ENCODE data around the gene SEC31B. TPM values are rescaled to one million over a fixed set of nuclear protein-coding genes. Genes with fewer than 3 reads are reported as not detected.

SEC31B gene
- total and polyA plus RNA-seq, 12 donors = 2.8 to 85.1 (median 8.3) TPM

DNA sequence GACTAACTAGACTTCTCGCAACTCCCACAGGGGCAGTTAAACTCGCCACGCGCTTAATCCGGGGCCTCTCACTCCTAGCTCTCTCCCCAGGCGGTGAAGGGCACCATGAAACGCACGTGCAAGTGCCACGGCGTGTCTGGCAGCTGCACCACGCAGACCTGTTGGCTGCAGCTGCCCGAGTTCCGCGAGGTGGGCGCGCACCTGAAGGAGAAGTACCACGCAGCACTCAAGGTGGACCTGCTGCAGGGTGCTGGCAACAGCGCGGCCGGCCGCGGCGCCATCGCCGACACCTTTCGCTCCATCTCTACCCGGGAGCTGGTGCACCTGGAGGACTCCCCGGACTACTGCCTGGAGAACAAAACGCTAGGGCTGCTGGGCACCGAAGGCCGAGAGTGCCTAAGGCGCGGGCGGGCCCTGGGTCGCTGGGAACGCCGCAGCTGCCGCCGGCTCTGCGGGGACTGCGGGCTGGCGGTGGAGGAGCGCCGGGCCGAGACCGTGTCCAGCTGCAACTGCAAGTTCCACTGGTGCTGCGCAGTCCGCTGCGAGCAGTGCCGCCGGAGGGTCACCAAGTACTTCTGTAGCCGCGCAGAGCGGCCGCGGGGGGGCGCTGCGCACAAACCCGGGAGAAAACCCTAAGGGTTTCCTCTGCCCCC lies 37.4 kb downstream of the SEC31B start:
- Histone ChIP-seq H3K4me3 (peak overlapping the region in 2 of 4 donors; percentile 20 to 44), H3K27me3 (peaks cover 22% of the 10 kb centered on the region), H3K36me3 (replicated peaks in 1 of 2) (peaks cover 0 to 3% of the 10 kb centered on the region in 2 donors), H3K4me1 (replicated peaks in 1 of 2) (peaks cover 8 to 13% of the 10 kb centered on the region in 2 donors), H3K27ac (no peak overlapping the region), H3K9me3 (replicated peaks in 1 of 3) (no peaks in the 10 kb centered on the region)
- peak; percentile 70 to 87 (median 82) for DNase-seq
- WGBS, 4 donors = 0 to 1% (median 0%) methylated on average over 27 to 59 of the region's 59 CpGs
- peak in 1 of 2 donors; percentile 43 for TF ChIP-seq POLR2A (IDR thresholded peaks at IDR 0.05)
- TF ChIP-seq, protein P1, sequence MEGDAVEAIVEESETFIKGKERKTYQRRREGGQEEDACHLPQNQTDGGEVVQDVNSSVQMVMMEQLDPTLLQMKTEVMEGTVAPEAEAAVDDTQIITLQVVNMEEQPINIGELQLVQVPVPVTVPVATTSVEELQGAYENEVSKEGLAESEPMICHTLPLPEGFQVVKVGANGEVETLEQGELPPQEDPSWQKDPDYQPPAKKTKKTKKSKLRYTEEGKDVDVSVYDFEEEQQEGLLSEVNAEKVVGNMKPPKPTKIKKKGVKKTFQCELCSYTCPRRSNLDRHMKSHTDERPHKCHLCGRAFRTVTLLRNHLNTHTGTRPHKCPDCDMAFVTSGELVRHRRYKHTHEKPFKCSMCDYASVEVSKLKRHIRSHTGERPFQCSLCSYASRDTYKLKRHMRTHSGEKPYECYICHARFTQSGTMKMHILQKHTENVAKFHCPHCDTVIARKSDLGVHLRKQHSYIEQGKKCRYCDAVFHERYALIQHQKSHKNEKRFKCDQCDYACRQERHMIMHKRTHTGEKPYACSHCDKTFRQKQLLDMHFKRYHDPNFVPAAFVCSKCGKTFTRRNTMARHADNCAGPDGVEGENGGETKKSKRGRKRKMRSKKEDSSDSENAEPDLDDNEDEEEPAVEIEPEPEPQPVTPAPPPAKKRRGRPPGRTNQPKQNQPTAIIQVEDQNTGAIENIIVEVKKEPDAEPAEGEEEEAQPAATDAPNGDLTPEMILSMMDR (IDR thresholded peaks at IDR 0.05) = peak; percentile 39 to 87 (median 66)
- intact Hi-C loops (cut with DNase I) = loop anchor here in 1 of 2 donors (5.0 kb wide), 1 partner anchor 35 kb away; the partner anchor contains the start of gene SEC31B

DNA sequence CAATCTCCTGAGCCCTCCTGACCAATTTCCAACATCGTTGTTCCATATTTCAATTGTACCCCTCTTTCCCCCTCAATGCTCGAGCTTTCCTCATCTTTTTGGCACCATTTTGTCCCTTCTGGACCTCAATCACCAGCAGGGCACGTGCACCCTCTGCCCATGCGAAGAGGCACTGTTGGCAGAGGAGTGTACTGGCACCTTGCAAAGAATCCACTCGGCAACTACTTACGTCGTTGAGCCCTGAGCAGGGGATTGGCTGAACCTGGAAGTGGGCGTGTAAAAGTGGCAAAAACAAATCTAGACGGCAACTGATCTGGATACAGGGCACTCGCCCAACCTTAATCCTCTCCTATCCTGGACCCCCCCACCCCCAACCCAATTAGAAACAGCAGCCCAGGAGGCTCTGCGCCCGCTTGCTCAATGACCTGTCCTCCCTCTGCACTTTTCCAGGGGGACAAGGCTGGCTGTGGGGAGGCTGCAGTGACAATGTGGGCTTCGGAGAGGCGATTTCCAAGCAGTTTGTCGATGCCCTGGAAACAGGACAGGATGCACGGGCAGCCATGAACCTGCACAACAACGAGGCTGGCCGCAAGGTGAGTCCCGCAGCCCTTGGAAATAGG lies 38.1 kb downstream of the SEC31B start:
- Histone ChIP-seq H3K27me3 (peaks cover 22% of the 10 kb centered on the region), H3K4me1 (replicated peaks in 1 of 2) (peaks cover 8 to 13% of the 10 kb centered on the region in 2 donors), H3K9me3 (replicated peaks in 1 of 3) (no peaks in the 10 kb centered on the region), H3K4me3 (peak overlapping the region in 1 of 4 donors; percentile 44), H3K36me3 (replicated peaks in 1 of 2) (no peaks in the 10 kb centered on the region), H3K27ac (no peak overlapping the region)
- peak; percentile 77 to 98 (median 88) for DNase-seq
- TF ChIP-seq POLR2A (IDR thresholded peaks at IDR 0.05) = no peak
- TF ChIP-seq, protein P1 (IDR thresholded peaks at IDR 0.05) = no peak
- 1 to 2% (median 2%) methylated on average over 14 to 19 of the region's 19 CpGs for WGBS, 4 donors
- intact Hi-C loops (cut with DNase I) = loop anchor here in 1 of 2 donors (5.0 kb wide), 1 partner anchor 36 kb away; the partner anchor contains the start of gene SEC31B

DNA sequence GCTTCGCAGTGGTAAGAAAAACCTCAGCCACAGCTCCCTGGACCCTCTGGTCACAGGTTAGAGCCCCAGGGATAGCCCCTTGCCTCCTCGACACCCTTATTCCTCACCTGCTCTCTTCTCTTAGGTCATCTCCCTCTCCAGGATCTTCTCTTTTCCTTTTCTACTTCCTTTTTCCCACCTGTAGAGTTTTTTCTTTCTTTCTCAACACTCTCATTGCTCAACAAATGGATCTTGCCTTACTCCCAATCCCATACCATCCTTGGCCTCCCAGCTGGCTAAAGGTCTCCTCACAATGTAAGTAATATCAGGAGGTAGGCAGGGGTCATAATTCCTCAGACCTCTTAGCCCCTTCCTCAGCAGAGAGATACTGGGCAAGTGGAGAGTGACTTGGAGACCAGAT lies 39.7 kb downstream of the SEC31B start:
- no peak overlapping the region for H3K27ac ChIP-seq
- H3K36me3 ChIP-seq (replicated peaks in 1 of 2) = no peaks in the 10 kb centered on the region
- peaks cover 8 to 13% of the 10 kb centered on the region in 2 donors for H3K4me1 ChIP-seq (replicated peaks in 1 of 2)
- DNase-seq = no peak
- 67 to 79% (median 74%) methylated on average over 2 of the region's 2 CpGs for WGBS, 4 donors
- TF ChIP-seq POLR2A (IDR thresholded peaks at IDR 0.05) = no peak
- TF ChIP-seq, protein P1 (IDR thresholded peaks at IDR 0.05) = no peak
- intact Hi-C loops (cut with DNase I) = loop anchor here in 1 of 2 donors (5.0 kb wide), 1 partner anchor 37 kb away; the partner anchor contains the start of gene SEC31B
- no peak overlapping the region for H3K4me3 ChIP-seq
- H3K27me3 ChIP-seq = peaks cover 22% of the 10 kb centered on the region
- H3K9me3 ChIP-seq (replicated peaks in 1 of 3) = no peaks in the 10 kb centered on the region

DNA sequence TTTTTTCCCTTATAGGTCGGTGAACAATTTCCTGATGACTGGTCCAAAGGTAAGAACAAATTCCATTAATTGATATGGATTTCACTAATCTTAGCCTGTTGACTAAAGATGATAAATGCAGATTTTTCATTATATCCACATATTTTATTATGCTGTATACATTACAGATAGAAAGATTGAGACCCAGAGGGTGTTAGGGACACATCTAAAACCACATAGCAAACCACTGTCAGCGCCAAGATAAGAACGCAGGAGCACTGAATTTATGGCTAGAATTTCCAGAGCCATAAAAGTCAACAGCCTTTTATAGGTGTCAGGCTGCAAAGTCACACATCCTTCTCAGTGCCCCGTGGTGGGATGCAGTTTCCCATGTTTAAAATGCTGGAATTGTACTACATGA lies 40.6 kb downstream of the SEC31B start:
- Histone ChIP-seq H3K27me3 (peaks cover 22% of the 10 kb centered on the region), H3K27ac (no peak overlapping the region), H3K36me3 (replicated peaks in 1 of 2) (no peaks in the 10 kb centered on the region), H3K4me1 (replicated peaks in 1 of 2) (peaks cover 8 to 13% of the 10 kb centered on the region in 2 donors), H3K4me3 (no peak overlapping the region), H3K9me3 (replicated peaks in 1 of 3) (no peaks in the 10 kb centered on the region)
- WGBS, 4 donors = 20 to 29% (median 25%) methylated on average over 4 of the region's 4 CpGs
- TF ChIP-seq, protein P1 (IDR thresholded peaks at IDR 0.05) = no peak
- no peak for TF ChIP-seq POLR2A (IDR thresholded peaks at IDR 0.05)
- DNase-seq = no peak
- intact Hi-C loops (cut with DNase I) = no loop called here
